ENCODE results near the gene AUTS2. TPM values are rescaled to one million over a fixed set of nuclear protein-coding genes. Genes with fewer than 3 reads are reported as not detected.

The AUTS2 gene
- total RNA-seq, 3 donors from 2014 or later, result 31.2 to 67.6 (median 36.5) TPM

- Histone ChIP-seq H3K4me1 (ENCODE audit: low read depth) (no peaks in the 10 kb centered on the region), H3K9me3 (no peaks in the 10 kb centered on the region), H3K36me3 (ENCODE audit: low read depth) (no peaks in the 10 kb centered on the region), H3K4me3 (no peak overlapping the region)
- intact Hi-C loops (cut with DNase I, micrococcal nuclease), result no loop called here
- peak; percentile 72 for ATAC-seq
- no peak for DNase-seq
- TF ChIP-seq CTCF (IDR thresholded peaks at IDR 0.05), result no peak
Measured at GRCh38 chr7:70668606-70669358, 1070.5 kb downstream of the AUTS2 start.

- Histone ChIP-seq H3K36me3 (ENCODE audit: low read depth) (no peaks in the 10 kb centered on the region), H3K9me3 (no peaks in the 10 kb centered on the region), H3K4me1 (ENCODE audit: low read depth) (no peaks in the 10 kb centered on the region), H3K4me3 (no peak overlapping the region)
- intact Hi-C loops (cut with DNase I, micrococcal nuclease), result no loop called here
- DNase-seq (no peak), ATAC-seq (peak; percentile 20)
- TF ChIP-seq CTCF (IDR thresholded peaks at IDR 0.05), result no peak
Measured at GRCh38 chr7:70669854-70670253, 1071.6 kb downstream of the AUTS2 start.

GRCh38 chr7:70670288-70670687 lies 1072.0 kb downstream of the AUTS2 start:
- Histone ChIP-seq H3K36me3 (ENCODE audit: low read depth) (no peaks in the 10 kb centered on the region), H3K4me1 (ENCODE audit: low read depth) (no peaks in the 10 kb centered on the region), H3K9me3 (no peaks in the 10 kb centered on the region), H3K4me3 (no peak overlapping the region)
- no peak for ATAC-seq
- no peak for TF ChIP-seq CTCF (IDR thresholded peaks at IDR 0.05)
- intact Hi-C loops (cut with DNase I, micrococcal nuclease), result no loop called here
- no peak for DNase-seq

GRCh38 chr7:70673778-70674570 lies 1075.7 kb downstream of the AUTS2 start:
- no peak for ATAC-seq
- no peaks in the 10 kb centered on the region for H3K9me3 ChIP-seq

GRCh38 chr7:70674571-70675010 lies 1076.3 kb downstream of the AUTS2 start:
- no peak for ATAC-seq

More at GRCh38 chr7:70673778-70674570, 1075.7 kb downstream of the AUTS2 start:
- Histone ChIP-seq H3K36me3 (ENCODE audit: low read depth) (no peaks in the 10 kb centered on the region), H3K4me3 (no peak overlapping the region), H3K4me1 (ENCODE audit: low read depth) (no peaks in the 10 kb centered on the region)
- intact Hi-C loops (cut with DNase I, micrococcal nuclease), result no loop called here
- no peak for DNase-seq
- no peak for TF ChIP-seq CTCF (IDR thresholded peaks at IDR 0.05)

More at GRCh38 chr7:70674571-70675010, 1076.3 kb downstream of the AUTS2 start:
- Histone ChIP-seq H3K36me3 (ENCODE audit: low read depth) (no peaks in the 10 kb centered on the region), H3K4me3 (no peak overlapping the region), H3K9me3 (no peaks in the 10 kb centered on the region), H3K4me1 (ENCODE audit: low read depth) (no peaks in the 10 kb centered on the region)
- DNase-seq, result no peak
- TF ChIP-seq CTCF (IDR thresholded peaks at IDR 0.05), result no peak
- intact Hi-C loops (cut with DNase I, micrococcal nuclease), result no loop called here
